Mesothelial cell of epicardium (in vitro differentiated cells): ENCODE measurements around the gene GMPR2. TPM values are rescaled to one million over a fixed set of nuclear protein-coding genes. Genes with fewer than 3 reads are reported as not detected.

Source experiments
- DNase-seq, 2 experiments: peaks; one replicate each; pipeline ENCODE4 v3.0.0; 2021; ENCODE audit warnings: low spot score in 2 of 2; ENCODE audit not compliant: unreplicated experiment in 2 of 2
- H3K27ac Mint-ChIP-seq: 2 replicates; pipeline ENCODE4 v1.8.0; 2021; ENCODE audit warnings: mixed read lengths
- H3K27me3 Mint-ChIP-seq: 2 replicates; pipeline ENCODE4 v1.8.0; 2021; ENCODE audit warnings: low read depth, mixed read lengths
- H3K36me3 Mint-ChIP-seq: 2 replicates; pipeline ENCODE4 v1.8.0; 2021; ENCODE audit warnings: mixed read lengths
- H3K4me1 Mint-ChIP-seq: 2 replicates; pipeline ENCODE4 v1.8.0; 2021; ENCODE audit warnings: mixed read lengths
- H3K4me3 Mint-ChIP-seq: 2 replicates; pipeline ENCODE4 v1.8.0; 2021; ENCODE audit warnings: mild to moderate bottlenecking, moderate library complexity, mixed read lengths
- H3K9me3 Mint-ChIP-seq: 2 replicates; pipeline ENCODE4 v1.8.0; 2021; ENCODE audit warnings: mixed read lengths
- CTCF ChIP-seq: fragments of 200-600 bp; sonication (generic); IDR thresholded peaks from one replicate; pipeline ENCODE4 v1.5.0; 2021; ENCODE audit warnings: antibody characterized with exemption; ENCODE audit not compliant: unreplicated experiment
- total RNA-seq: library from RNA; stranded (reverse); gene quantifications from 3 replicates; pipeline ENCODE4 v1.2.1, GENCODE V29; 2021

GMPR2 gene
- 72.5 to 78.7 TPM (median 74.1 TPM) in 3 replicates for total RNA-seq

- Mint-ChIP-seq H3K4me1 (peaks cover 32% of the 10 kb centered on the region), H3K36me3 (peaks cover 19% of the 10 kb centered on the region), H3K27ac (peak within 1 kb of the TSS; percentile 98), H3K9me3 (no peaks in the 10 kb centered on the region), H3K27me3 (no peaks in the 10 kb centered on the region), H3K4me3 (peak within 1 kb of the TSS; percentile 95)
- DNase-seq: no peak
- TF ChIP-seq CTCF: no peak
Measured at GRCh38 chr14:24232645-24233537, at the start of gene GMPR2. Gene GMPR2 (plus strand): TSS chr14:24232929. CDS start chr14:24233254, 325 bp downstream.

GRCh38 chr14:24183014-24183481, 49.7 kb upstream of the GMPR2 start:
- TF ChIP-seq CTCF: no peak
- H3K27me3 Mint-ChIP-seq: no peaks in the 10 kb centered on the region
- peaks cover 16% of the 10 kb centered on the region for H3K4me1 Mint-ChIP-seq
- no peak overlapping the region for H3K4me3 Mint-ChIP-seq
- no peak for DNase-seq
- H3K9me3 Mint-ChIP-seq: no peaks in the 10 kb centered on the region
- H3K27ac Mint-ChIP-seq: peak overlapping the region; percentile 73
- H3K36me3 Mint-ChIP-seq: peaks cover 14% of the 10 kb centered on the region

GRCh38 chr14:24184104-24184970, 48.4 kb upstream of the GMPR2 start:
- TF ChIP-seq CTCF: no peak
- no peak overlapping the region for H3K4me3 Mint-ChIP-seq
- no peaks in the 10 kb centered on the region for H3K27me3 Mint-ChIP-seq
- no peak overlapping the region for H3K27ac Mint-ChIP-seq
- peaks cover 19% of the 10 kb centered on the region for H3K4me1 Mint-ChIP-seq
- DNase-seq: no peak
- H3K36me3 Mint-ChIP-seq: peaks cover 10% of the 10 kb centered on the region
- no peaks in the 10 kb centered on the region for H3K9me3 Mint-ChIP-seq

GRCh38 chr14:24185026-24185425, 47.7 kb upstream of the GMPR2 start:
- Mint-ChIP-seq H3K9me3 (no peaks in the 10 kb centered on the region), H3K27me3 (no peaks in the 10 kb centered on the region)

GRCh38 chr14:24185741-24186140, 47.0 kb upstream of the GMPR2 start:
- Mint-ChIP-seq H3K4me3 (no peak overlapping the region), H3K4me1 (peaks cover 17% of the 10 kb centered on the region), H3K36me3 (peaks cover 5% of the 10 kb centered on the region), H3K27me3 (no peaks in the 10 kb centered on the region), H3K9me3 (no peaks in the 10 kb centered on the region), H3K27ac (no peak overlapping the region)
- no peak for TF ChIP-seq CTCF
- DNase-seq: no peak

More at GRCh38 chr14:24185026-24185425, 47.7 kb upstream of the GMPR2 start:
- TF ChIP-seq CTCF: no peak
- Mint-ChIP-seq H3K4me3 (no peak overlapping the region), H3K36me3 (peaks cover 6% of the 10 kb centered on the region), H3K27ac (no peak overlapping the region), H3K4me1 (peaks cover 17% of the 10 kb centered on the region)
- no peak for DNase-seq
